ENCODE measurements around the gene ADPRHL1.

Gene ADPRHL1

GRCh38 chr13:113414335-113414734 is 39.0 kb downstream of the ADPRHL1 start:
- no peak for DNase-seq

GRCh38 chr13:113413898-113414282 is 39.4 kb downstream of the ADPRHL1 start:
- no peak for DNase-seq

GRCh38 chr13:113413178-113413897 is 40.0 kb downstream of the ADPRHL1 start:
- DNase-seq: no peak

GRCh38 chr13:113412440-113412839 is 40.8 kb downstream of the ADPRHL1 start:
- DNase-seq: no peak

GRCh38 chr13:113411216-113412023 is 41.9 kb downstream of the ADPRHL1 start:
- DNase-seq: no peak

- no peak for DNase-seq
These were observed 42.7 kb downstream of the ADPRHL1 start for GRCh38 chr13:113410472-113411201.

- DNase-seq: no peak
These were observed 44.7 kb downstream of the ADPRHL1 start for GRCh38 chr13:113408562-113408961.

GRCh38 chr13:113407531-113408393 is 45.5 kb downstream of the ADPRHL1 start:
- DNase-seq: no peak

GRCh38 chr13:113407103-113407530 is 46.2 kb downstream of the ADPRHL1 start:
- DNase-seq: no peak

GRCh38 chr13:113406321-113407102 is 46.8 kb downstream of the ADPRHL1 start:
- no peak for DNase-seq

GRCh38 chr13:113405481-113406300 is 47.6 kb downstream of the ADPRHL1 start:
- no peak for DNase-seq

GRCh38 chr13:113404723-113405471 is 48.4 kb downstream of the ADPRHL1 start:
- no peak for DNase-seq

GRCh38 chr13:113404366-113404722 is 48.9 kb downstream of the ADPRHL1 start:
- DNase-seq: no peak

GRCh38 chr13:113403255-113404104 is 49.8 kb downstream of the ADPRHL1 start:
- no peak for DNase-seq

- no peak for DNase-seq
These were observed 50.6 kb downstream of the ADPRHL1 start for GRCh38 chr13:113402471-113403254.

GRCh38 chr13:113401452-113402415 is 51.6 kb downstream of the ADPRHL1 start:
- DNase-seq: no peak

Data from NCI-H187 treated with DMSO at 0.1 percent for 48 hours (cell line).